HUDEP-2 (cell line): ENCODE results near the gene CAB39L.

ENCODE experiments used
- DNase-seq, 76 experiments: peaks; one replicate each; lab custom pipeline; 2025; ENCODE audit not compliant: unreplicated experiment in 76 of 76; lab: John Stamatoyannopoulos, UW

Gene CAB39L

GRCh38 chr13:49314344-49314882 lies 129.5 kb downstream of the CAB39L start:
- no peak for DNase-seq

- no peak for DNase-seq
Measured at GRCh38 chr13:49311816-49312215, 132.0 kb downstream of the CAB39L start.

- no peak for DNase-seq
Measured at GRCh38 chr13:49310251-49310650, 133.6 kb downstream of the CAB39L start.

GRCh38 chr13:49308921-49309408 lies 134.9 kb downstream of the CAB39L start:
- no peak for DNase-seq

GRCh38 chr13:49308097-49308875 lies 135.6 kb downstream of the CAB39L start:
- no peak for DNase-seq

- no peak for DNase-seq
Measured at GRCh38 chr13:49307365-49307764, 136.5 kb downstream of the CAB39L start.

- no peak for DNase-seq
Measured at GRCh38 chr13:49305792-49306425, 138.0 kb downstream of the CAB39L start.

GRCh38 chr13:49304763-49305700 lies 138.8 kb downstream of the CAB39L start:
- DNase-seq = no peak

- DNase-seq = no peak
Measured at GRCh38 chr13:49304356-49304755, 139.5 kb downstream of the CAB39L start.

- no peak for DNase-seq
Measured at GRCh38 chr13:49303533-49304252, 140.2 kb downstream of the CAB39L start.

- no peak for DNase-seq
Measured at GRCh38 chr13:49302817-49303216, 141.0 kb downstream of the CAB39L start.

GRCh38 chr13:49302222-49302621 lies 141.6 kb downstream of the CAB39L start:
- DNase-seq = no peak

GRCh38 chr13:49300739-49301589 lies 142.9 kb downstream of the CAB39L start:
- DNase-seq = peak in 63 of 76 experiments; percentile 1 to 73 (median 41)

- no peak for DNase-seq
Measured at GRCh38 chr13:49300276-49300675, 143.6 kb downstream of the CAB39L start.

- no peak for DNase-seq
Measured at GRCh38 chr13:49298903-49299605, 144.8 kb downstream of the CAB39L start.

GRCh38 chr13:49298416-49298815 lies 145.4 kb downstream of the CAB39L start:
- DNase-seq = no peak

- DNase-seq = no peak
Measured at GRCh38 chr13:49297338-49297737, 146.5 kb downstream of the CAB39L start.

GRCh38 chr13:49296659-49297058 lies 147.2 kb downstream of the CAB39L start:
- no peak for DNase-seq

- DNase-seq = no peak
Measured at GRCh38 chr13:49295244-49295643, 148.6 kb downstream of the CAB39L start.
